ACC112 (cell line): ENCODE data around the gene TRIM2.
A peak's percentile ranks its signal among the peaks of the same experiment; 100 is the strongest.
"Not testable (repeated sequence)": the region's sequence is repeated elsewhere in the genome, so short reads cannot be mapped to it uniquely, and the experiment has no call there.

Experiments
- H2AFZ ChIP-seq: fragments of 200-600 bp; sonication (generic); one replicate; pipeline ENCODE4 v1.6.0; 2017; ENCODE audit warnings: antibody characterized with exemption, low read length; ENCODE audit not compliant: unreplicated experiment
- H3K27ac ChIP-seq: fragments of 200-600 bp; sonication (generic); 2 replicates; pipeline ENCODE4 v1.5.1; 2014; ENCODE audit warnings: low read depth, mild to moderate bottlenecking, antibody characterized with exemption, low read length, moderate library complexity
- H3K27me3 ChIP-seq: fragments of 200-600 bp; sonication (generic); 2 replicates; pipeline ENCODE4 v1.6.1; 2014; ENCODE audit warnings: mild to moderate bottlenecking, antibody characterized with exemption, low read length, moderate library complexity, mixed read lengths; ENCODE audit not compliant: insufficient read depth
- H3K36me3 ChIP-seq: fragments of 200-600 bp; sonication (generic); 2 replicates; pipeline ENCODE4 v1.6.1; 2016; ENCODE audit warnings: mild to moderate bottlenecking, antibody characterized with exemption, low read length, moderate library complexity, mixed read lengths; ENCODE audit not compliant: insufficient read depth
- H3K4me1 ChIP-seq: fragments of 200-600 bp; sonication (generic); one replicate; pipeline ENCODE4 v1.6.1; 2016; ENCODE audit warnings: low read length, mixed read lengths; ENCODE audit not compliant: insufficient read depth, unreplicated experiment, control insufficient read depth
- H3K4me3 ChIP-seq: fragments of 200-600 bp; sonication (generic); 2 replicates; pipeline ENCODE4 v1.5.1; 2014; ENCODE audit warnings: mild to moderate bottlenecking, low read depth, low read length
- H3K79me2 ChIP-seq: fragments of 200-600 bp; sonication (generic); one replicate; pipeline ENCODE4 v1.6.0; 2016; ENCODE audit warnings: low read length; ENCODE audit not compliant: control insufficient read depth, unreplicated experiment, insufficient read depth

Gene TRIM2

GRCh38 chr4:153186046-153186728 is 18.1 kb upstream of the TRIM2 start:
- H3K4me3 ChIP-seq: no peak overlapping the region
- H3K27me3 ChIP-seq: peaks cover 13% of the 10 kb centered on the region
- no peaks in the 10 kb centered on the region for H3K36me3 ChIP-seq
- no peak overlapping the region for H2AFZ ChIP-seq
- no peak overlapping the region for H3K27ac ChIP-seq
- peaks cover 3% of the 10 kb centered on the region for H3K4me1 ChIP-seq
- no peaks in the 10 kb centered on the region for H3K79me2 ChIP-seq

- H2AFZ ChIP-seq: no peak overlapping the region
- no peaks in the 10 kb centered on the region for H3K4me1 ChIP-seq
- H3K36me3 ChIP-seq: no peaks in the 10 kb centered on the region
- no peak overlapping the region for H3K4me3 ChIP-seq
- no peak overlapping the region for H3K27ac ChIP-seq
- H3K27me3 ChIP-seq: peaks cover 13% of the 10 kb centered on the region
- no peaks in the 10 kb centered on the region for H3K79me2 ChIP-seq
Observed at GRCh38 chr4:153189016-153189801, 15.0 kb upstream of the TRIM2 start.

- no peaks in the 10 kb centered on the region for H3K4me1 ChIP-seq
- peaks cover 5% of the 10 kb centered on the region for H3K27me3 ChIP-seq
- H2AFZ ChIP-seq: no peak overlapping the region
- H3K4me3 ChIP-seq: no peak overlapping the region
- H3K27ac ChIP-seq: no peak overlapping the region
- H3K36me3 ChIP-seq: no peaks in the 10 kb centered on the region
- no peaks in the 10 kb centered on the region for H3K79me2 ChIP-seq
Observed at GRCh38 chr4:153191795-153192363, 12.4 kb upstream of the TRIM2 start.

DNA sequence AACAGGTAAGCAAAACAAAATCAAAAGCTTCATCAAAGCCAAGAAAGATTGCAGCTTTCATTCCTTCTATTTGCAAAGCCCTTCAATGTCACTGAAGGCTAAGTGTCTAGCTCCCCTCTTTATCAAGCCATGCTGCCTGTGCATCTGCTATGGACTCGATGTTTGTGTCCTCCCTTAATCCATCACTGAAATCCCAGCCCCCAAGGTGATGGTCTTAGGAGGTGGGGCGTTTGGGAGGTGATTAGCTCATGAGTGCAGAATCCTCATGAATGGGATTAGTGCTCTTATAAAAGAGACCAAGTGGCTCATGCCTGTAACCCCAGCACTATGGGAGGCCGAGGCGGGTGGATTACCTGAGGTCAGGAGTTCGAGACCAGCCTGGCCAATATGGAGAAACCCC is 6.9 kb upstream of the TRIM2 start:
- H3K27me3 ChIP-seq: no peaks in the 10 kb centered on the region
- H3K36me3 ChIP-seq: no peaks in the 10 kb centered on the region
- H3K4me3 ChIP-seq: no peak overlapping the region
- no peaks in the 10 kb centered on the region for H3K79me2 ChIP-seq
- H3K27ac ChIP-seq: no peak overlapping the region
- H2AFZ ChIP-seq: no peak overlapping the region
- no peaks in the 10 kb centered on the region for H3K4me1 ChIP-seq

DNA sequence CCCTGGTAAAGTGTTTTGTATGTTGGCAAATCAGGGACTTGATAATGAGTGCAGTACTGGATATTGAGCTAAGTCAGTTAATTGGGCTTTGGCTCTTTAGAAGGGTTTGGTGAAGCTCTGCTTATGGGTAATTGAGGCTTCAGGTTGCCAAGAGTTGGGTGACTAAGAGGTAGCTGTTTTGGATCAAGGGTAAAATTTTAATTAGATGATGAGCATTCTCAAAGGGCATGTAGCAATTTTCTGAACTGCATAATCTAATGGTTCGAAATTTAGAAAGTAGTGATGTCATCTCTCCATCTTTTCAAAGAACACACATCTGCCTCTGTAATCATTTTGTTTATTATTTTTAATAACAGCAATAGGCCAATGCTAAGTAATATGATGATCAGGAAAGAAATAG is 5.5 kb upstream of the TRIM2 start:
- Histone ChIP-seq H3K27me3 (no peaks in the 10 kb centered on the region), H3K4me1 (no peaks in the 10 kb centered on the region), H3K36me3 (no peaks in the 10 kb centered on the region), H3K27ac (no peak overlapping the region), H3K79me2 (no peaks in the 10 kb centered on the region), H3K4me3 (no peak overlapping the region), H2AFZ (peak overlapping the region; percentile 25)

DNA sequence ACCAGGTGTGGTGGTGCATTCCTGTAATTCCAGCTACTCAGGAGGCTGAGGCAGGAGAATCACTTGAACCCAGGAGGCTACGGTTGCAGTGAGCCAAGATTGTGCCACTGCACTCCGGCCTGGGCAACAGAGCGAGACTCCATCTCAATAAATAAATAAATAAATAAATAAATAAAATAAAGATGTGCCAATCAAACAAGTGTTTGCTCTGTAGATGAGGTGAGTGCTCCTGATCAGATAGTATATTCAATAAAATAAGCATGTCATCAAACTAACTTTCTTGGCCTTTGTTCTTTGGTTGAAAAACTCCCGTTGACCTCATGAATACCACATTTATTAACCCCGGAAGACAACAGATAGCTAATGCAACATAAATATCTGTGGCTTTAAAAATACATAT is 497 bp upstream of the TRIM2 start:
- Histone ChIP-seq H3K4me3 (peak overlapping the region; percentile 41), H2AFZ (peak overlapping the region; percentile 84)
- not testable (repeated sequence) for H3K27me3 ChIP-seq, H3K27ac ChIP-seq, H3K4me1 ChIP-seq, H3K36me3 ChIP-seq, H3K79me2 ChIP-seq

DNA sequence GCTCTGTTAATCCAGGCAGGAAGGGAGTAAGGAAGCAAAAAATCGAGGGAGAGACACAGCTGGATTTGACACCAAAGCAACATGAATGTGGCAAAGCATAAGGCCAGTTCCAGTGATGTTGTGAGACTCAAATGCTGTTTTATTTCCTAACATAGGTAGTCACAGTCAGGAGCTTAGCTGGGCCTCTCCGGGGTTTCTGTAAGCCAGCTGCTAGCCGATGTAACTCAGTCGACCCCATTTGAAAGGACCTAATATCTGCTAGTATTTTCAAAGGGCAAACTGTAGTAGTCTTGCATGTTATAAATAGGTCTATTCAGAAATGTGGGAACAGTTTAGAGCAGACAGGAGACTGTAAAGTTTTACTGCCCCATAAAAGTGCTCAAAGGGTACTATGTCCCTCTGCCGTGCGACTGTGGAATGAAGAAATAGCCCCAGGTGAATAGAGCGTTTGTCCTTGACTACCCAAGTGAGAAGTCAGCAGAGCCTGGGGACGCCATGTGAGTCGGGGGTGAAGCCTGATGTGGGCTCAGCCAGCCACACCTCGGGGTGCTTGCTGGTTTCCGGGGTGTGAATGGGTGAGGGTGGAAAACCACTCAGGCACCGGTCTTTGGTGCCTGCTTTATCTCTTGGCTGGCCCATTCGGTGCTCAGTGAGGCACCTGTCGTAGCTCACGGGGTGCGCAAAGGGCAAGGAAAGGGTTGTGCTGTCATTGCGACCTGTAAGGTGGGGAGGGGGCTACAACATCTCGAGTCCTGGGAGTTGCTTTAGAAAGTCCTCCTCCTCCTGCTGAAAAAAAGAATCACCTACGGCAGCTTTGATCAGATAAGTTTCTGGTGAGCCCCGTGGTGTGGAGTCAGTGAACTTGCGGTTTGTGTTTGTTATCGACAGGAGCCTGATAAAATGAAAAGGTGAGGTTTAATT is 745 bp downstream of the TRIM2 start:
- H3K4me3 ChIP-seq: peak overlapping the region; percentile 41; the same call in 1 of the 2 replicates
- no peaks in the 10 kb centered on the region for H3K36me3 ChIP-seq
- H3K27me3 ChIP-seq: no peaks in the 10 kb centered on the region
- peaks cover 3% of the 10 kb centered on the region for H3K4me1 ChIP-seq
- no peaks in the 10 kb centered on the region for H3K79me2 ChIP-seq
- H2AFZ ChIP-seq: peak overlapping the region; percentile 84
- no peak overlapping the region for H3K27ac ChIP-seq

DNA sequence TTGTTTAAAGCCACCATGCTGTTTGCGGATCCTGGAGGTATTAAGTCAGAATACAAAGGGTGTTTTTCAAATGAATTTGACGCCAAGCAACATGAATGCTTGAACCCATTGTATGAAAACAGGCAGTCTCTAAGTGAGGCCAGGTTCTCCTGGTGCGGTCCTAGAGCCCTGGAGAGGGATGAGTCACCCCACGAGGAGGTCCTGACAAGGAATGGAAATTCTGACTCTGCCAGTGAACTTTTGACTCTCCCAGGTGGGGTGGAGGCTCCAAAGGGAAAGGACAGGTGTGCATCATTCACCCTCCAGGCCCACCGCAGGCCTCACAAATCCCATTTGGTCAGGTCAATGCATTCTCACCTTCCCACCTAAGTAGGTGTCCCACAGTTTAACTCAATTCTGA is 1.5 kb downstream of the TRIM2 start:
- Histone ChIP-seq H3K4me3 (no peak overlapping the region), H3K27ac (no peak overlapping the region), H3K36me3 (no peaks in the 10 kb centered on the region), H3K27me3 (no peaks in the 10 kb centered on the region), H2AFZ (no peak overlapping the region), H3K79me2 (no peaks in the 10 kb centered on the region), H3K4me1 (peaks cover 3% of the 10 kb centered on the region)

- Histone ChIP-seq H3K79me2 (no peaks in the 10 kb centered on the region), H2AFZ (no peak overlapping the region), H3K27me3 (no peaks in the 10 kb centered on the region), H3K4me3 (no peak overlapping the region), H3K27ac (no peak overlapping the region), H3K4me1 (peaks cover 3% of the 10 kb centered on the region), H3K36me3 (no peaks in the 10 kb centered on the region)
Observed at GRCh38 chr4:153206534-153206933, 2.3 kb downstream of the TRIM2 start.

- no peaks in the 10 kb centered on the region for H3K27me3 ChIP-seq
- H3K4me1 ChIP-seq: peaks cover 3% of the 10 kb centered on the region
- H3K4me3 ChIP-seq: no peak overlapping the region
- no peak overlapping the region for H2AFZ ChIP-seq
- H3K36me3 ChIP-seq: no peaks in the 10 kb centered on the region
- no peaks in the 10 kb centered on the region for H3K79me2 ChIP-seq
- no peak overlapping the region for H3K27ac ChIP-seq
Observed at GRCh38 chr4:153207027-153207426, 2.8 kb downstream of the TRIM2 start.
